IMR-90 (cell line): ENCODE measurements around the gene AANAT. TPM values are rescaled to one million over a fixed set of nuclear protein-coding genes. Genes with fewer than 3 reads are reported as not detected.

Source experiments
- ATAC-seq: fragments of 200-7000 bp; cut with Tn5 transposase; 2 replicates; pipeline ENCODE4 v1.9.1; 2020; ENCODE audit warnings: low read depth, mild to moderate bottlenecking, moderate library complexity
- BruUV-seq: library from RNA; stranded (reverse); fragments of 400-500 nt; replicated peaks from 2 replicates; lab custom pipeline; 2021; lab: Mats Ljungman, UMichigan
- CTCF ChIA-PET: fragments of 300-600 bp; formaldehyde crosslinking; extraction: SDS; loops from one replicate; lab custom pipeline; 2021; ENCODE audit warnings: antibody characterized with exemption; lab: Yijun Ruan, JAX
- POLR2A ChIA-PET: fragments of 300-600 bp; sonication (Branson Sonifier 250); formaldehyde crosslinking; loops from one replicate; lab custom pipeline; 2022; ENCODE audit warnings: antibody characterized with exemption; ENCODE audit not compliant: unreplicated experiment; lab: Charles Lee
- DNase-seq: peaks from one replicate; pipeline ENCODE4 v3.0.0; 2013
- H2AFZ ChIP-seq: replicated peaks from 2 replicates; pipeline ENCODE3; 2013; ENCODE audit warnings: low read length, mild to moderate bottlenecking; ENCODE audit not compliant: poor library complexity
- H2AK5ac ChIP-seq: 2 replicates; pipeline ENCODE4 v1.6.1; 2013; ENCODE audit warnings: low read depth, low read length, inconsistent platforms
- H2AK9ac ChIP-seq: replicated peaks from 2 replicates; pipeline ENCODE3; 2013; ENCODE audit warnings: mild to moderate bottlenecking, low read depth, low read length, moderate library complexity; ENCODE audit not compliant: poor library complexity
- H2BK120ac ChIP-seq: 2 replicates; pipeline ENCODE4 v1.6.1; 2013; ENCODE audit warnings: low read depth, low read length, inconsistent platforms
- H2BK15ac ChIP-seq: 3 replicates; pipeline ENCODE4 v1.6.1; 2013; ENCODE audit warnings: low read depth, low read length, inconsistent platforms
- H2BK20ac ChIP-seq: 2 replicates; pipeline ENCODE4 v1.6.1; 2013; ENCODE audit warnings: low read depth, mild to moderate bottlenecking, inconsistent platforms, low read length, moderate library complexity
- H2BK5ac ChIP-seq: 2 replicates; pipeline ENCODE4 v1.6.1; 2013; ENCODE audit warnings: mild to moderate bottlenecking, low read depth, low read length, inconsistent platforms; ENCODE audit not compliant: poor library complexity, severe bottlenecking
- H3K14ac ChIP-seq: replicated peaks from 2 replicates; pipeline ENCODE4 v1.6.1; 2013; ENCODE audit warnings: low read depth, low read length, inconsistent platforms
- H3K18ac ChIP-seq: 2 replicates; pipeline ENCODE4 v1.6.1; 2013; ENCODE audit warnings: low read depth, low read length, control low read depth
- H3K23ac ChIP-seq: 2 replicates; pipeline ENCODE4 v1.6.1; 2013; ENCODE audit warnings: low read depth, low read length, inconsistent platforms
- H3K27ac ChIP-seq: 2 replicates; pipeline ENCODE4 v1.5.1; 2013; ENCODE audit warnings: mild to moderate bottlenecking, control low read depth, low read length; ENCODE audit not compliant: insufficient read depth
- H3K27me3 ChIP-seq: 2 replicates; pipeline ENCODE4 v1.6.1; 2013; ENCODE audit warnings: low read length; ENCODE audit not compliant: control insufficient read depth, insufficient read depth
- H3K36me3 ChIP-seq: 2 replicates; pipeline ENCODE4 v1.6.1; 2013; ENCODE audit warnings: low read length, mixed read lengths; ENCODE audit not compliant: control insufficient read depth, insufficient read depth
- H3K4ac ChIP-seq: 2 replicates; pipeline ENCODE4 v1.6.1; 2013; ENCODE audit warnings: low read depth, low read length, inconsistent platforms
- H3K4me1 ChIP-seq: 2 replicates; pipeline ENCODE4 v1.6.1; 2013; ENCODE audit warnings: low read length, mixed read lengths; ENCODE audit not compliant: control insufficient read depth, insufficient read depth
- H3K4me2 ChIP-seq: 2 replicates; pipeline ENCODE4 v1.6.1; 2013; ENCODE audit warnings: low read depth, mild to moderate bottlenecking, control low read depth, low read length, moderate library complexity
- H3K4me3 ChIP-seq: 2 replicates; pipeline ENCODE4 v1.5.1; 2013; ENCODE audit warnings: low read depth, mild to moderate bottlenecking, control low read depth, low read length, moderate library complexity; ENCODE audit not compliant: insufficient read depth
- H3K56ac ChIP-seq: 2 replicates; pipeline ENCODE4 v1.6.1; 2013; ENCODE audit warnings: low read length, inconsistent platforms; ENCODE audit not compliant: insufficient read depth; ENCODE audit errors: extremely low read depth
- H3K79me1 ChIP-seq, 2 experiments: 2 replicates each; pipeline ENCODE4 v1.6.1; 2013; ENCODE audit warnings: low read length in 2 of 2, inconsistent platforms in 1 of 2, low read depth in 1 of 2
- H3K9ac ChIP-seq: 2 replicates; pipeline ENCODE4 v1.6.1; 2013; ENCODE audit warnings: low read depth, low read length, control low read depth
- H3K9me1 ChIP-seq: 2 replicates; pipeline ENCODE4 v1.6.1; 2013; ENCODE audit warnings: low read length, inconsistent platforms; ENCODE audit not compliant: insufficient read depth
- H3K9me3 ChIP-seq: 2 replicates; pipeline ENCODE4 v1.6.1; 2013; ENCODE audit warnings: low read length; ENCODE audit not compliant: control insufficient read depth, insufficient read depth
- H4K20me1 ChIP-seq: 2 replicates; pipeline ENCODE4 v1.6.1; 2013; ENCODE audit warnings: low read length, inconsistent platforms; ENCODE audit not compliant: insufficient read depth
- H4K5ac ChIP-seq: 2 replicates; pipeline ENCODE4 v1.6.1; 2013; ENCODE audit warnings: mild to moderate bottlenecking, low read depth, low read length, control low read depth
- H4K8ac ChIP-seq, 2 experiments: 2 replicates each; pipeline ENCODE4 v1.6.1; 2013; ENCODE audit warnings: low read depth in 2 of 2, low read length in 2 of 2, control low read depth in 1 of 2, inconsistent platforms in 1 of 2
- H4K91ac ChIP-seq: 2 replicates; pipeline ENCODE4 v1.6.1; 2013; ENCODE audit warnings: low read depth, low read length, inconsistent platforms; ENCODE audit not compliant: insufficient read depth
- CTCF ChIP-seq: conservative IDR thresholded peaks from 2 replicates; pipeline ENCODE4 v1.5.1; 2012; ENCODE audit warnings: mild to moderate bottlenecking, low read depth, low read length, improper control_type of control experiment
- ELK1 ChIP-seq: fragments of 150-350 bp; IDR thresholded peaks from 2 replicates; pipeline ENCODE4 v1.6.1; 2016; ENCODE audit warnings: low read depth, mild to moderate bottlenecking, low read length, moderate library complexity, borderline replicate concordance
- MAFK ChIP-seq: IDR thresholded peaks from 2 replicates; pipeline ENCODE4 v1.6.1; 2012; ENCODE audit warnings: low read depth, low read length, improper control_type of control experiment
- MAZ ChIP-seq: IDR thresholded peaks from 2 replicates; pipeline ENCODE4 v1.6.1; 2012; ENCODE audit warnings: low read depth, mild to moderate bottlenecking, low read length, improper control_type of control experiment, moderate library complexity, borderline replicate concordance
- MXI1 ChIP-seq: IDR thresholded peaks from 2 replicates; pipeline ENCODE4 v1.6.1; 2012; ENCODE audit warnings: low read depth, mild to moderate bottlenecking, low read length, moderate library complexity, borderline replicate concordance
- POLR2A ChIP-seq: IDR thresholded peaks from 2 replicates; pipeline ENCODE4 v1.6.1; 2012; ENCODE audit warnings: mild to moderate bottlenecking, low read depth, low read length
- RCOR1 ChIP-seq: IDR thresholded peaks from 2 replicates; pipeline ENCODE4 v1.6.1; 2012; ENCODE audit warnings: mild to moderate bottlenecking, low read length, improper control_type of control experiment; ENCODE audit not compliant: insufficient replicate concordance
- WGBS, 2 experiments: methylation state at CpG; one replicate each; pipeline versions ENCODE4 v1.1.5 to v1.1.7; 2013; ENCODE audit warnings: missing lambda C conversion rate in 2 of 2; ENCODE audit not compliant: insufficient read length in 1 of 2; ENCODE audit errors: extremely low coverage in 2 of 2; 5-methylcytosine and 5-hydroxymethylcytosine counted together
- dilution Hi-C: fragments of 300-500 bp; cut with HindIII; formaldehyde crosslinking; loops from one replicate; pipeline ENCODE4 v1.14.3; 2018; ENCODE audit warnings: low sequenced_read_pairs; ENCODE audit not compliant: unreplicated experiment
- in situ Hi-C: fragments of 300-500 bp; cut with MboI; formaldehyde crosslinking; loops from 3 replicates; pipeline ENCODE4 v1.14.3; 2019; ENCODE audit warnings: low sequenced_read_pairs, inconsistent platforms, mixed read lengths
- intact Hi-C: fragments of 100-400 bp; cut with micrococcal nuclease; formaldehyde crosslinking; loops from 2 replicates; pipeline ENCODE4 v1.10.0; 2022
- polyA plus RNA-seq, 3 experiments: library from polyadenylated mRNA; depleted of rRNA; stranded (reverse); fragments of >200 nt; gene quantifications; 2 replicates each; pipeline ENCODE4 v1.2.3, GENCODE V29; 2012; ENCODE audit warnings: low replicate concordance in 1 of 3
- total RNA-seq: library from RNA; depleted of rRNA; stranded (reverse); fragments of >200 nt; gene quantifications from 2 replicates; pipeline ENCODE4 v1.2.3, GENCODE V29; 2012

Gene AANAT
- total and polyA plus RNA-seq, 2 of the 4 experiments (the other 2 are of a cell fraction): 0.21 TPM; not detected in 1

DNA sequence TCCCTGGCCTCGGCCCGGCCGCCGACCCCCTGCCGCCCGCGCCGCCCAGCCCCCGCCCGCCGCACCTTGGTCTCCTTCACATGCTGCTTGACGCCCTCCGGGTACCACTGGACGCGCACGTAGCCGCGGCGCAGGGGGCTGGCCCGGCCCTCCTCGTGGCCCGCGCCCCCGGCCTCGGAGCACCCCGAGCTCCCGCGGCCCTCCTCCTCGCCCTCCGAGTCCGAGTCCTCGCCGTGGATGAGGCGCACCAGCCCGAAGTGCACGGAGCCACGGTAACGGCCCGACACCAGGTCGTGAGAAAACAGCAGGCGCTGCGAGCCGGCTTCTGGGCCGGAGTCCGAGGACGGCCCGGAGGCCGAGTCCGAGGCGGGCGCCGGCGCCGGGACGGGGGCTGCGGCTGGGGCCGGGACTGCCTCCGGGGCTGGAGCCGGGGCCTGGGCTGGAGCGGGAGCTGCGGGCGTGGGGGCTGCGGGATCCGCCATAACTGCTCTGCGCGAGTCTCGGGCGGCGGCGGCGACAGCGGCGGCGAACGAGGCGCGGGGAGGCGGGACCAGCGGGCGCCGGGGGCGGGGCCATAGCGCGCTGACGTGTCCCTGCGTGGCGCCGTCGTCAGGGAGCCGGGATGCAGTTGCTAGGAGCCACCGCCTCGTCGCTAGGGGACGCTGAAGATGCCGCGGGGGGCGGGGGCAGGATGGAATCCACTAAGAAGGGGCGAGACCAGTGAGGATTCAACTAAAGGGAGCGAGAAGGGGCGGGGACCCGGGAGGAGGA, 14.6 kb upstream of the AANAT start, which contains the start of gene UBE2O:
Gene UBE2O, minus strand, starts transcription at position 493 of the 771 bp plus-strand sequence. Its CDS starts 11 bp downstream, at position 482.
- H2BK15ac ChIP-seq: no peak within 1 kb of the TSS
- peaks cover 20 to 46% of the 10 kb centered on the region in 2 experiments; a peak in 3 of 4 replicates for H3K79me1 ChIP-seq
- peak within 1 kb of the TSS; percentile 87 for H3K23ac ChIP-seq
- peak within 1 kb of the TSS; percentile 75; the same call in 1 of the 2 replicates for H3K14ac ChIP-seq
- ChIA-PET CTCF (interaction anchor here (2.4 kb wide), 1 partner anchor 94 kb away, joined by 7 read pairs; no protein-coding TSS in a partner anchor), POLR2A (no interaction called here)
- dilution Hi-C loops (no loop called here), in situ Hi-C loops (no loop called here), intact Hi-C loops (loop anchor here (10.0 kb wide), 1 partner anchor 138 kb away; no protein-coding TSS in a partner anchor)
- H4K5ac ChIP-seq: 0 out of 2 replicates have a peak within 1 kb of the TSS, but pooled peaks have one; percentile 41
- peak within 1 kb of the TSS; percentile 87 for H3K4me3 ChIP-seq
- no peak within 1 kb of the TSS for H2BK120ac ChIP-seq
- peak within 1 kb of the TSS; percentile 95 for H2AK9ac ChIP-seq
- 0 out of 2 replicates have a peak within 1 kb of the TSS, but pooled peaks have one; percentile 76 for H2AK5ac ChIP-seq
- no peaks in the 10 kb centered on the region for H3K27me3 ChIP-seq
- 1% methylated on average over 70 of the region's 101 CpGs; no CpG with 5 or more reads in 1 of the 2 experiments for WGBS, 2 experiments
- H3K18ac ChIP-seq: no peak within 1 kb of the TSS
- ATAC-seq (peak; percentile 95), DNase-seq (peak; percentile 80)
- H2AFZ ChIP-seq: peak within 1 kb of the TSS; percentile 97
- no peaks in the 10 kb centered on the region for H3K9me3 ChIP-seq
- H3K27ac ChIP-seq: peak within 1 kb of the TSS; percentile 79
- H3K36me3 ChIP-seq: no peaks in the 10 kb centered on the region
- H3K9ac ChIP-seq: peak within 1 kb of the TSS; percentile 85
- peak within 1 kb of the TSS; percentile 98 for H3K4me2 ChIP-seq
- H2BK20ac ChIP-seq: no peak within 1 kb of the TSS
- H3K4ac ChIP-seq: peak within 1 kb of the TSS; percentile 74
- H3K56ac ChIP-seq: no peak within 1 kb of the TSS
- peaks cover 19% of the 10 kb centered on the region for H3K9me1 ChIP-seq
- H4K8ac ChIP-seq: peak within 1 kb of the TSS in 1 of 2 experiments; percentile 49; a peak in 2 of 4 replicates
- peak within 1 kb of the TSS; percentile 24; the same call in 1 of the 2 replicates for H4K91ac ChIP-seq
- H2BK5ac ChIP-seq: peak within 1 kb of the TSS; percentile 49
- BruUV-seq: no TSS peak
- TF ChIP-seq POLR2A (peak; percentile 74), MAFK (no peak), RCOR1 (peak; percentile 99), MAZ (peak; percentile 94), ELK1 (no peak), CTCF (peak; percentile 65), MXI1 (peak; percentile 35; the same call in 1 of the 2 replicates)
- peaks cover 11% of the 10 kb centered on the region for H3K4me1 ChIP-seq
- peaks cover 47% of the 10 kb centered on the region for H4K20me1 ChIP-seq
